HG03064 (cell line): ENCODE data around the gene PHF23.

Experiments used
- ATAC-seq: cut with Tn5 transposase; IDR thresholded peaks from one replicate; pipeline ENCODE4 v1.9.1; 2021; ENCODE audit warnings: low read depth; ENCODE audit not compliant: unreplicated experiment

Gene PHF23

DNA sequence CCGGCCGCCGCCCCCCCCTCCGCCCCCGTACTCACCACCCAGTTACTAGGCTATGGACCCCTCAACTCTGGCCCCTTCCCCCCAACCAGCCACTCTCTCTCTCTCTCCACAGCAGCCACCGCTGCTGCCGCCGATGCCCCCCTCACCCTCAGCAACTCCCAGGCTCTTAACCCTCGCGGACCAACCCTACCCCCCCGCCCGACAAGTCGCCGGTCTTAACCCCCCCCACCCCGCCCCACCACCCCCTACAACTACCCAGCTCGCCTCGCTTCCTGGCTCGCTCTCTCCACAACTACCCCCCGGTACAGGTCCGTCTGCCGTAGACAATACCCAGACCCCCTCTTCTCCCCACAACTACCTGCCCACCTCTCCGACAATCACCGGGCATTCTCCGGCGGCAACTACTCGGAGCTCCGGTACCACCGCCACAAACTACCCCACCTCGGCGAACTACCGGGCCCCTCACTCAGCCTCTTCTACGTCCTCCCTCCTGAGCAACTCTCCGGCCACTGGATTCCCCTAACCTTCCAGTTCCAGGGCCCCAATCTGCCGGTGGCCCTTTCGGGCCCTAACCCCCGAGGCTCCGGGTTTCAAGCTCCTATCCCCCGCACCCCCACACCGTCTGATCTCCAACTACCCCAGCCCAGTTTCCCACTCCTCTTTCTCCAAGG, 702 bp downstream of the PHF23 start:
- no peak for ATAC-seq

DNA sequence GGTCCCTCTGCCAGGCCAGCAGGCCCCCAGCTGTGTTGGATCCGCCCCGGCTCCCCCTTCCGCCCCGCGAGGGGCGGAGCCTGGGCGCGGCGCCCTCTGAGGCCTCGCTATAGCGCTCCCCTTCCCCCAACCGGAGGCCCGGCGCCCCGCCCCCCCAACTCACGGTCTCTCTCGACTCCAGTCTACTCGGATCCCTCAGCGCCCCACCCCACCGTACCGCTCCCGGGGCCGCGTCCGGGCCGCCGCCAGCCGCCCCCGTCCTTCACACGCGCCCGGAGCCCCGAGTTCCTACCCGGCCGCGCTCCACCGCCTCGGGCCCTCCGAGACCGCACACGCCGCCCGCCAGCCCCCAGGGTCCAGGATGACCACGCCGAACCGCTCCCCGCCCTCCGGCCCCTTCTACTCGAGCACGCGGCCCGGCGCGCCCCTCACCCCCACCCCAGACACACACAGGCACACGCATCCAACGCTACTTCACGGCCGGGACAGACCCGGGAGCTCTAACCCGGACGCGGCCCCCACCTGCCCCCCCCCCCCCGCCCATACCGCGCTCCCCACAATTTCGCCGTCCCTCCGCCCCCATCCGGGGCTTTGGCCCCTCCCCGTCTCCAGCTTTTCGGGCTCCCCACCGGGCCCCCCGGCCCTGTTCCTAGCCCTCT, 1.4 kb downstream of the PHF23 start:
- no peak for ATAC-seq

DNA sequence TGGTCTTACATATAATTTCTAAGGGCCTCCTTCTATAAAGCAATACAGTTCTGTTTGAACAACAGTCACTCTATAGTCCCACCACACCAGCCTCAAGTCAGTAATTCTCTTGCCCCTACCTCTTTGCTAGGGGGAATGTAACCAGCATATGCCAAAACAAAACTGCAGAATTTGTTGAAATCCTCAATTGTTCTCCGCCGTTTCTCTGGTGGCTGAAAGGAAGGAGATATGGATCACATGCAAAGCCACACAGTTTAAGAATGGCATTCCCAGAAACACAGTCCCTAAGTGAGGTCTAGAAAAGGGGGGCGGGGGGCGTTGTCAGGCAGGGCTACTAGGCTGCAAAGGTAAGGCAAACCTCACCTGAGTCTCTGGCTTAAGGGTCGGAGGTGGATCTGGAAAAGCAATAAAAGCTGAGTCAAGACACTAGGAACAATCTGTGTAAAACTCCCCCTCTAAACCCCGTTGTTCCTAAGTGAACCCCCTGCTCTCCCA, 1.9 kb downstream of the PHF23 start:
- ATAC-seq = no peak

DNA sequence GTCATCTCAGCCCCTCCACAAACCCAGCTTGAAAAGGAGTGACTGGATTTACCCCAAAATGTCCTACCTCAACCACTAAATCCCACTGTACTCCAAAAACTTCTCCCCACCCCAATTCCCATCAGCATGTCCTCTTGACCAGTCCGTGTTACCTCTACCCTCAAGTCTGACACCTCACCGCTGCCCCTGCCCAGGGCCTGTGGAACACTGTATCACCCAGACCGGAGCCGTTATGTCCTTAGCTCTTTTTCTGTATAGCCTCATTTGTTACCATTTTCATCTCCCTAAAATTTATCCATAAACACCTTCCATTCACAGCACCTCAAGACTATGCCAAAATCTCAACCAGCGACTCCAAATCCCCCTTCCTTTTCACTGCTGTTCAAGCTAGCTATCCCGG, 2.4 kb downstream of the PHF23 start:
- no peak for ATAC-seq

DNA sequence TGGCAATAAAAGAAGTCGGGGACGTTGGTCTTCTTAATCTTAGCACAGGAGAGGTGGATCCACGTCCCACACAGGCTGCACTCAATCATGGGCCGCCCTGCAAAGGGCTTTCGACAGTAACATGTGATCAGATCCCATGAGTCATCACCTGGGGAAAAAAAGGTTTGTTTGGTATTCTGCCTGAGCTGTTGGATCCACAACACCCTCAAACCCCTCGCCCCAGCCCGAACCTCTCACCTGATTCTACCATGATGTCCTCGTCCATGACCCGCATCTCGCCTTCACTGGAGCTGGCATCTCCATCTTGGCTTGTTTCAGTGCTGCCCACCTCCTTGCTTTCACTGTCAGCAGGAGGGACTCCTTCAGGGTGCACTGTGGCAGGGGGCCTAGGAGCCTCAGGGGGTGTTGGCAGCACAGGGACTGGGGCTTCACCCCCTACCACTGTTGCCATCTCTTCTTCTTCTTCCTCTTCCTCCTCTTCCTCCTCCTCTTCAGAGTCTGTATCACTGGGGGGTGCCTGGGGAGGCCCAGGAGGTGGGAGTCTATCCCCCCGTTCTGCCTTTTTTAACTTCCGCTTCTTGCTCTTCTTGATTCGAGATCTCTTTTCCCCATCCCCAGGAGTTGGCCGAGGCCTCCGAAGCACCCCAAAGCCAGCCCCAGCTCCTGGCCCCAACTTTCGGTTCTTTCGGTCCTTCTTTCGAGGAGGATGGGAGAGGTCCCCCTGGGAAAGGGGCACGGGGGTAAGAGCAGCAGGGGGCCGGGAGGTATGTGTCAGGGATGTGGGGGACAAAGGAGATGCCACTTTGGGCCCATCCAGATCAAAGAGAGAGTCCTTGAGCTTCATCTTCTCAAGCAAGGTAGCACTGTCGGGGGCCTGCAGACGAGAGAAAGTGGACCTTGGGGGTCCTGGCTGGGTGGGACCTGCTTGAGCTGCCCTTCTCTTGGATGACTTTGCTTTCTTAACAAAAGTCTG, 3.3 kb downstream of the PHF23 start:
- ATAC-seq = no peak

DNA sequence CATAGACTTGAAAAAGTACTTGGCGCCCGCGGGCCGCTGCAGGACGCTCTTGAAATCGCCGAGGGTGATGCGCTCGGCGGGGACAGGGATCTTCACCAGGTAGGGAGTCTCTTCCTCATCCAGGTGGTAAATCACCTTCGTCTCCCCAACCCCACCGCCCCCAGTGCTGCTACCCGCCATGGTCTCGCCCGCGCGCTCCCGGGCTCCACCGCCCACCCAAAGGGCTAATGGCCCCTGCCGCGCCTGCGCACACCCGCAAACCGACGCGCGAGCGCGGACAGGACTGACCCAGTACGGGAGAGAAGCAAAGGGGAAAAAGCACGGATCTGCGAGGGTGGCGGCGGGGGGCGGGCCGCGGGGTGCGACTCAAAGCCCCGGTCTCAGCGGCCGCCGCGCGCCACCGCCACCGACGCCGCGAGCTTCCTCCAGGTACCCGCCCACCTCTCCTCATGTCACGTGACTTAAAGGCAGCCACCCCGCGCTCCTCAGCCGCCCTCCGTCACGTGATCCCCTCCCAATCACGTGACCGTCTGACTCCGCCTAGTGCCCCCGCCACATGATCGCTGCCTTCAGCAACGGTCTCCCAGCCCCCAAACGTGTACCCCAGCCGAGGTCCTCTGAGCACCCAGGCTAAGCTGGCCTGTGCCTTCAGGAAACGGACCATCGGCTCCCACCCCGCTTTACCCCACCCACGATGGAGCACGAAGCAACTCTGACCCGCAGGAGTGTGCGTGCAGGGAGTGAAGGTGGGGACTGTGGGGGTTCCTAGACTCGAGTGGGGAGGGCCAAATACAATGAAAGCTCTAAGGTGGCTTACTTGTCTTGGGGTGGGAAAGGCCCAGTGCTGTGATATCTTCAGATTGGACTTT, 4.9 kb downstream of the PHF23 start, which contains the start of gene DVL2:
TSS of gene DVL2 (minus strand) at position 435 of the 869 bp plus-strand sequence. CDS start at position 180, 255 bp downstream.
- peak; percentile 33 for ATAC-seq

DNA sequence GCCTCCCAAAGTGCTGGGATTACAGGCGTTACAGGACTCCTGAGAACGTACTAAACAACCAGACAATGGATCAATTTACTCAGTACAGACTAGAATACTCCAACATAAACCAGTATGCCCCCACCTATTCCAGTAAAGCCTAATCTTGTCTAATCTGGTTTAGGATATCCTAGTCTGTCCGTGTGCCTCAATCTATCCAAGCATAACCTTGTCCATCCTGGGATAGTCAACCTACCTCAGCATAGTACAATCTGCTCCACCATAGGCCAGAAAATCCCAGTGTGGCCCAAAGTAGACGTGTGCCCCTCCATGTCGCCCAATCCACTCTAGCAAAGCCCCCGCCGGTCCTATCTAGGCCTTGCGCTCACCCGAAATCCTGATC, 5.6 kb downstream of the PHF23 start:
- ATAC-seq = no peak

DNA sequence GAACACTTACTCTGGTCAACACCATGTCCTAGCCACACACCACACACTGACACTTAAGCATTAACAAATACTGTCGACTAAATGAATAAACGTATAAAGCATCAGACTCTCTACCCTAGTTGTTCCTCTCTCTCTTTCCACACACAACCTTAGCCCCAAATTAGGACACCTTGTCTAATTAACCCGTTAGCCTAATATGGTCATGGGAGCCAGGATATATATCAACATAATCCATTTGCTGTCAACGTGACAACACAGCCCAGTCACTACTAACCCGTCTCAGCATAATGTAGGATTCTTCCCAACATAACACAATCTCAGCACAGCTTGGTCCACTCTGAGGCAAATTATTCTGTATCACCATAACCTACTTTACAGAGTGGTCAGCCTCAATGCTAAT, 7.1 kb downstream of the PHF23 start:
- no peak for ATAC-seq

DNA sequence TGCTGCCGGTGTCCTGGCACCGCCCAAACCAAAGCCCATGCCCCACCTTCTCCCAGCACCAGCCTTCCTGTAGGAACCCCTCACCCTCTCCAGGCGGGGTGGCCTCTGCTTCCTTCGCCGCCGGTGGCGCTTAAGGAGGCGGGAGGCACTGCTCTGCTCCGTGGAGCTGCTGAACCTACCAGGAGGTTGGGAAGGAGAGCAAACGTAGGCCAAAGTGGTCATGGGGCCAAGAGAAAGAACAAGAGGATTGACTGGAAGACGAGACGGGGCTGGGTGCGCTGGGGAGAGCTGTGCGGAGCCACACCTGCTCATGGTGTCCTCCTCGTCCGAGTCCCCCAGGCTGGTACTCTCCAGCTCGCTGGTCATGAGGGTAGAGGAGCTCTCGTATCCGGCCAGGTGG, 9.8 kb downstream of the PHF23 start:
- ATAC-seq = no peak

DNA sequence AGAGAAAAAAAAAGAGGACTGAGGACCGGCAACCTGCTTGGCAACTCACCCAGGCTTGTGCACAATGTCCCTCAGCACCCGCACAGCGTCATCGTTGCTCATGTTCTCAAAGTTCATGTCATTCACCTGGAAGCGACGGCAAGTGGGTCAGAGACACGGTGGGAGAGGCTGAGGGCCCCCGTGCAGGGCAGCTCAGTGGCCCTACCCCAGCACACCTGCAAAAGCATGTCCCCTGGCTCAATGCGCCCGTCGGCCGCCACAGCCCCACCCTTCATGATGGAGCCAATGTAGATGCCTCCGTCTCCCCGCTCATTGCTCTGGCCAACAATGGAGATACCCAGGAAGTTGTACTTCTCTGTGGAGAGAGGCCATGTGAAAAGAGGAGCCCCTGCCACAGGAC, 10.3 kb downstream of the PHF23 start:
- no peak for ATAC-seq

DNA sequence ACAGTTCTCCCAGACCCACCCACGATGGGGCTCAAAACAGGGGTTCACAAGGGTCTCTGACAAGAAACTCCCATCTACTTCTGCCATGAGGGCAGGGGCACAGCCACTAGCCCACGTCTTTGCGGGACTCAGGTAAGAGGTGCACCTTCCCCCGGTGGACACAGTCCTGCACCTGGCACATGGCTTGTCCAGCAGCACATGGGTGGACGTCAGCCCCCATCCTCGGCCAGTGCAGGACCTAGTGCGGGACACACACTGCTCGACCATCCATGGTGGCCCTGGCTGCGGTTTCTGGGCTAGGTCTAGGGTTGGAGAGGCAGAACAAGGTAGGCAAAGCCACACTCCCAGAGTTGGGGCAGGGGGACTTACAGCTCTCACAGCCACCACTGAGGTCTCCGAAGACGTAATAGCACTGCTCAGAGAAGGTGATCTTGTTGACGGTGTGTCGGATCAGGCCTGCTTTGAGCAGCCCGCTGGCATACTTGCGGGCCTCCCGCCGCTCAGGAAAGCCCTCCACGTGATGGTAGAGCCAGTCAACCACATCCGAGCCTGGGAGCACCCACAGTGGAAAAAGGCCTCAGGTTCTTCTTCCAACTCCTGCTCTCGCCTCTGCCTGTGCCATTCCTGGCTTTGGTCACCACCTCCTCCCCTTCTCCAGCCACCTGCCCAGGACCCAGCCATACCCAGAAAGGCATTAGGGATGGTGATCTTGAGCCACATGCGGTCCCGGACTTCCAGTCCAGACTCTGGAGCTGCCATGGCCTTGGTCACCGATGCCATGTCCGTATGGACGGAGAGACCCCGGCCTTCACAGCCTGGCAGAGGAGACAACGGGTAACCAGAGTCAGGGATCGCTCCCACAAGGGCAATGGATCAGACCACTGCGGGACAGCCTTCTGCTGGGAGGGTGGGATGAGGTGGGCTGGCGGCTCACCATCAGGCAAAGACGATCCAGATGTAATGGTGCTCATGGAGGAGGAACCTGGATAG, 12.2 kb downstream of the PHF23 start:
- ATAC-seq = no peak

DNA sequence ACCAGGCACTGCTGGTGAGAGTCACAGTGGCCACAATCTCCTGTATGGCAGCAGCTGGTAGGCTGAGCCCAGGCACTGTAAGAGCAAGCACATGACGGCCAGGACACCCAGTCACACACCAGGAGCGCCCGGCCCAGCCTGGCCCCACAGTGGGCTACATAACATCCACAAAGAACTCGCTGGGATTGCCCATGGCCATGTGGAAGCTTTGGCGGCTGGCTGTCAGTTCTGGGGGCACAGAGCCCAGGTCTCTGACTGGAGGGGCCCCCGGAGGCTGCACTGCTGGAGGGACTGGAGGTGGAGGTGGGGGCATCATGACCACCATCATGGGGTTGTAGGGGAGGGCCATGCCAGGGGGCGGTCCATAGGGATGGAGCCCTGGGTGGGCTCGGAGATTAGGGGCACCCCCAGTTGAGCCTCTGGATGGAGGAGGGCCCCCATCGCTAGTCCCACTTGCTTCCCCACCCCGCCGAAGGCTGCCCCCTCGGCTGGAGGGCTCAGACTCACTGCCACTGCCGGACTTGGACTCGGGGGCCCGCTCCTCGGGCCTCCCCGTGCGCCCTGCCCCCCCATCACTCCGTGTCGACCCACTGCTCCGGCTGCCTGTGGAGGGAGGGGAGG, 13.4 kb downstream of the PHF23 start:
- no peak for ATAC-seq

DNA sequence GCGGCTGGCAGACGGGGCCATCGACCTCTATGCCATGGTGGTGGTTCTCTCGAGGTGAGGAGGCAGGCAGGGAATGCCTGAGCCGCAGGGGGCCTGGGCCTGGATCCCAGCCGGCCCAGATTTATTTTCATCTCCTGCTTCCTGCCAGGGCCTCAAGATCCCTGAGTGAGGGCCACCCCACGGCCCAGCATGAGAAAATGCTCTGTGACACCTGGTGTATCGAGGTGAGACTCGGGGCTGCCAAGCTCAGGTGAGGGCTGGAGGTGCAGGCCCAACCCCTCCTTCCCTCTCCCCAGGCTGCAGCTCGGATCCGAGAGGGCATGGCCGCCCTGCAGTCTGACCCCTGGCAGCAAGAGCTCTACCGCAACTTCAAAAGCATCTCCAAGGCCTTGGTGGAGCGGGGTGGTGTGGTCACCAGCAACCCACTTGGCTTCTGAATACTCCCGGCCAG, 14.6 kb downstream of the PHF23 start:
- ATAC-seq = no peak

DNA sequence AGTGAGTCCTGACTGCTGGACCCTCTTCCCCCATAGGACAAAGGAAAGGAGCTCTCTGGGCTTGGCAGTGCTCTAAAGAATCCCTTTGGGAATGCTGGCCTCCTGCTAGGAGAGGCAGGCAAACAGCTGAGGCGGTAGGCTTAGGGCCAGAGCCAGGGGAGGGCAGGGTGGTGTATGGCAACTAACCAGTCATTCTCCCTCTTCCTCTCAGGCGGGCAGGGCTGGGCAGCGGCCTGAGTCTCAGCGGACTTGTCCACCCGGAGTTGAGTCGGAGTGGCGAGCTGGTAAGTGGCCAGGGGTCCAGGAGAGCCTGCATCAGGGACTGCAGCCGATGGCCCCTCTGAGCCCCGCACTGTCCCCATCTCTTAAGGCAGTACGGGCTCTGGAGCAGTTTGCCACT, 15.1 kb downstream of the PHF23 start:
- no peak for ATAC-seq

DNA sequence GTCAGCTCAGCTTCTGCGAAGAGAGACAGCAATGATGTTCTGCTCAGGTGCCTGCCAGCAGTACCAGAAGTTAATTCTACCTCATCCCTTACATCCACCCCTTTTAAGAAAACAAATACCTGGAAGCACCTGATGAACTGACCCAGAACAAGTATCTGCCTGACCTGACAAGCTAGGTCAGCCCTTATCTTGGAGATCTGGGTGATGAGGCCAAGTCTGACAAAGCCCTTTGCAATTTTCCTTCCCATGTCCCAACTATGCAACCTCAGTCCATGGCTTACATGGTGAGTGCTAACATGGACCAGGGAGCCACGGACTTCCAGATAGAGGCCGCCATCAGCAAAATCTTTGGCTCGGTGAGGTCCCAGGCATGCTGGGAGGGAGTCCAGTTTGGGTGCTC, 15.9 kb downstream of the PHF23 start:
- no peak for ATAC-seq

DNA sequence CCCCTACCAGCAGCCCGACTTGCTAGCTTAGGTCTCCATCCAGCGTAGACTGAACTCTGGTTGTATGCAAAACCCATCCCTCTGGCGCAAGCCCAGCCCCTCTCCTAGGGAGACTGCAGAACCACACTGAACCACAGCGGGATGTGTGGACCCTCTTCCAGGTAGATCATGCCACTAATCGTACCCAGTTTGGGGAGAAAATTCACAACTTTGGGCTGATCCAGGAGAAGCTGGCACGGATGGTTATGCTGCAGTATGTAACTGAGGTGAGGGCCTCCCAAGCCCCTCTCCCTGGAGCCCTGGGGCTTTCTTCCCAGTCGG, 16.3 kb downstream of the PHF23 start:
- no peak for ATAC-seq

DNA sequence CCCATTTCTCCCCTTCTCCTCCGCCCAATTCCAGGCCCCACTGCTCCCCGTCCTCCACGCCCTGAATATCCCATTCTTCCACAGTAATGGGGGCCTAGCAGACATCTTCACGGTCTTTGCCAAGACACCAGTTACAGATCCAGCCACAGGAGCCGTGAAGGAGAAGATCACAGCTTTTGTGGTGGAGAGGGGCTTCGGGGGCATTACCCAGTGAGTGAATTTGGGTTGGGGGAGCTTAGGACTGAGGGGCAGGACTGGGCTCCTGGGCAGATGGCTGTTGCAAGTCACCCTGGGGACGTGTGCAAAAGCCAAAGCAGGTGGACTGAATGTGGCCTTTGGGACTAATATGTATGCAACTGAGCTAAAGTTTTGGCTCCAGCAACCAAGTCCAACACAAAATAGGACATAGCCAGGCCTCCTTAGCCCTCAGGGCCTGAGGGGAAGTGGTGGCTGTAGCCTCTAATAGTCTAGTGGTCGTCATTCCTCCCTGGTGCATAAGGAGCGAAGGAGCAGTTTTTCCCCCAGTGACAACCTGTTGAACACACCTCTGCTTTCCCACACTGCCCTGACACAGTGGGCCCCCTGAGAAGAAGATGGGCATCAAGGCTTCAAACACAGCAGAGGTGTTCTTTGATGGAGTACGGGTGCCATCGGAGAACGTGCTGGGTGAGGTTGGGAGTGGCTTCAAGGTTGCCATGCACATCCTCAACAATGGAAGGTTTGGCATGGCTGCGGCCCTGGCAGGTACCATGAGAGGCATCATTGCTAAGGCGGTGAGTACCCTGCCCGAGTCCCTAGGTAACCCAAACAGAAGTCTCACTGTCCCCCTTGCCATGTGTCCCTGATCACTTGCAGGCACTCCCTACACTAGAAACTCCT, 16.9 kb downstream of the PHF23 start:
- no peak for ATAC-seq
